ENCODE results near the gene RNF220. TPM values are rescaled to one million over a fixed set of nuclear protein-coding genes. Genes with fewer than 3 reads are reported as not detected.

RNF220 gene
- polyA plus RNA-seq, 1 donor from 2014 or later = 142 TPM

DNA sequence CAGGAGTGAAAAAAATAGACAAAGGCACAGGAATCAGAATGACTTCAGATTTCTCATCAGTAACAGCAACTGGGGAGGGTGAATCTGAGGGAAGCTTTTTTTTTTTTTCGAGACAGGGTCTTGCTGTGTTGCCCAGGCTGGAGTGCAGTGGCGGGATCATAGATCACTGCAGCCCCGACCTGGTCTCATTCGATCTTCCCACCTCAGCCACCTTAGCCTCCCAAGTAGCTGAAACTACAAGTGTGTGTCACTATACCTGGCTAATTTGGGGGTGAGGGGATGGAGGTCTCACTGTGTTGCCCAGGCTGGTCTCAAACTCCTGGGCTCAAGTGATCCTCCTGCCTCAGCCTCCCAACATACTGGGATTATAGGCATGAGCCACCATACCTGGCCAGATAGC is 280.2 kb downstream of the RNF220 start:
- no peak overlapping the region for H3K4me2 ChIP-seq (ENCODE audit: low read length)
- no peak overlapping the region for H2AFZ ChIP-seq (ENCODE audit: low read depth, low read length)
- H3K79me2 ChIP-seq (replicated peaks; ENCODE audit: insufficient read depth, low read length) = no peaks in the 10 kb centered on the region
- H3K27me3 ChIP-seq (ENCODE audit: insufficient read depth, low read depth, low read length) = no peaks in the 10 kb centered on the region
- no peak overlapping the region for H3K9ac ChIP-seq (ENCODE audit: low read length)
- H3K27ac ChIP-seq (ENCODE audit: low read length) = no peak overlapping the region
- H3F3A ChIP-seq (ENCODE audit: insufficient read depth, low read length, poor library complexity, severe bottlenecking) = no peaks in the 10 kb centered on the region
- no peaks in the 10 kb centered on the region for H3K9me2 ChIP-seq (ENCODE audit: insufficient read depth, low read length)
- H3K36me3 ChIP-seq (ENCODE audit: insufficient read depth, low read length) = no peaks in the 10 kb centered on the region
- TF ChIP-seq CTCF (IDR thresholded peaks at IDR 0.05; ENCODE audit: poor library complexity, severe bottlenecking) (no peak), SMC3 (conservative IDR thresholded peaks at IDR 0.05; ENCODE audit: poor library complexity) (no peak), EZH2 (IDR thresholded peaks at IDR 0.05; ENCODE audit: borderline replicate concordance, insufficient read depth, low read length, poor library complexity, severe bottlenecking) (no peak), RAD21 (conservative IDR thresholded peaks at IDR 0.05) (no peak), TAF1 (IDR thresholded peaks at IDR 0.05; ENCODE audit: low read depth) (no peak), MXI1 (conservative IDR thresholded peaks at IDR 0.05; ENCODE audit: poor library complexity, severe bottlenecking) (no peak), POLR2AphosphoS5 (IDR thresholded peaks at IDR 0.05) (no peak), EP300 (conservative IDR thresholded peaks at IDR 0.05; ENCODE audit: poor library complexity, severe bottlenecking) (no peak)
- TF ChIP-seq, protein P1, sequence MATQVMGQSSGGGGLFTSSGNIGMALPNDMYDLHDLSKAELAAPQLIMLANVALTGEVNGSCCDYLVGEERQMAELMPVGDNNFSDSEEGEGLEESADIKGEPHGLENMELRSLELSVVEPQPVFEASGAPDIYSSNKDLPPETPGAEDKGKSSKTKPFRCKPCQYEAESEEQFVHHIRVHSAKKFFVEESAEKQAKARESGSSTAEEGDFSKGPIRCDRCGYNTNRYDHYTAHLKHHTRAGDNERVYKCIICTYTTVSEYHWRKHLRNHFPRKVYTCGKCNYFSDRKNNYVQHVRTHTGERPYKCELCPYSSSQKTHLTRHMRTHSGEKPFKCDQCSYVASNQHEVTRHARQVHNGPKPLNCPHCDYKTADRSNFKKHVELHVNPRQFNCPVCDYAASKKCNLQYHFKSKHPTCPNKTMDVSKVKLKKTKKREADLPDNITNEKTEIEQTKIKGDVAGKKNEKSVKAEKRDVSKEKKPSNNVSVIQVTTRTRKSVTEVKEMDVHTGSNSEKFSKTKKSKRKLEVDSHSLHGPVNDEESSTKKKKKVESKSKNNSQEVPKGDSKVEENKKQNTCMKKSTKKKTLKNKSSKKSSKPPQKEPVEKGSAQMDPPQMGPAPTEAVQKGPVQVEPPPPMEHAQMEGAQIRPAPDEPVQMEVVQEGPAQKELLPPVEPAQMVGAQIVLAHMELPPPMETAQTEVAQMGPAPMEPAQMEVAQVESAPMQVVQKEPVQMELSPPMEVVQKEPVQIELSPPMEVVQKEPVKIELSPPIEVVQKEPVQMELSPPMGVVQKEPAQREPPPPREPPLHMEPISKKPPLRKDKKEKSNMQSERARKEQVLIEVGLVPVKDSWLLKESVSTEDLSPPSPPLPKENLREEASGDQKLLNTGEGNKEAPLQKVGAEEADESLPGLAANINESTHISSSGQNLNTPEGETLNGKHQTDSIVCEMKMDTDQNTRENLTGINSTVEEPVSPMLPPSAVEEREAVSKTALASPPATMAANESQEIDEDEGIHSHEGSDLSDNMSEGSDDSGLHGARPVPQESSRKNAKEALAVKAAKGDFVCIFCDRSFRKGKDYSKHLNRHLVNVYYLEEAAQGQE (IDR thresholded peaks at IDR 0.05; ENCODE audit: borderline replicate concordance) = no peak
- H3K4me3 ChIP-seq (ENCODE audit: low read length) = no peak overlapping the region
- no peaks in the 10 kb centered on the region for H4K20me1 ChIP-seq (ENCODE audit: insufficient read depth)
- H3K9me3 ChIP-seq (ENCODE audit: low read length) = no peaks in the 10 kb centered on the region

DNA sequence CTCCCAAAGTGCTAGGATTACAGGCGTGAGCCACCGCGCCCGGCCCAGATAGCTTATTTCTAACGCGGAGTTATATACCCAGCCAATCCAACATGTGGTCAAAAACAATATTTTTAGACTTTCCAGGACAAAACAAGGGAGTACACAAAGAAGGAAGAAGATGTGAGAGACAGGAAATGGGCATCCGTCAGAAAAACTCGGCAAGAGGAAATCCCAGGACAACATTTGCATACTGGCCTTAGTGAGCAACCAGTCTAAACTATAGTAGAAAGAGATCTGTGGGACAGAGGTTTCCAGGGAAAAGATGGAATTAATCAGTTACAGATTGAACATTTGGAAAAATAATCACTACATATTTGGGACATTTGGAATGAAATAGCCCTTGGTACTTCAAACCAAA is 280.8 kb downstream of the RNF220 start:
- no peak overlapping the region for H2AFZ ChIP-seq (ENCODE audit: low read depth, low read length)
- H3K27ac ChIP-seq (ENCODE audit: low read length) = no peak overlapping the region
- no peaks in the 10 kb centered on the region for H4K20me1 ChIP-seq (ENCODE audit: insufficient read depth)
- TF ChIP-seq EP300 (conservative IDR thresholded peaks at IDR 0.05; ENCODE audit: poor library complexity, severe bottlenecking) (no peak), CTCF (IDR thresholded peaks at IDR 0.05; ENCODE audit: poor library complexity, severe bottlenecking) (no peak), TAF1 (IDR thresholded peaks at IDR 0.05; ENCODE audit: low read depth) (no peak), MXI1 (conservative IDR thresholded peaks at IDR 0.05; ENCODE audit: poor library complexity, severe bottlenecking) (no peak), RAD21 (conservative IDR thresholded peaks at IDR 0.05) (no peak)
- H3K36me3 ChIP-seq (ENCODE audit: insufficient read depth, low read length) = no peaks in the 10 kb centered on the region
- no peaks in the 10 kb centered on the region for H3K27me3 ChIP-seq (ENCODE audit: insufficient read depth, low read depth, low read length)
- no peaks in the 10 kb centered on the region for H3K9me2 ChIP-seq (ENCODE audit: insufficient read depth, low read length)
- H3K4me2 ChIP-seq (ENCODE audit: low read length) = no peak overlapping the region
- no peaks in the 10 kb centered on the region for H3K79me2 ChIP-seq (replicated peaks; ENCODE audit: insufficient read depth, low read length)
- no peaks in the 10 kb centered on the region for H3F3A ChIP-seq (ENCODE audit: insufficient read depth, low read length, poor library complexity, severe bottlenecking)
- H3K9me3 ChIP-seq (ENCODE audit: low read length) = no peaks in the 10 kb centered on the region
- H3K4me3 ChIP-seq (ENCODE audit: low read length) = no peak overlapping the region
- no peak overlapping the region for H3K9ac ChIP-seq (ENCODE audit: low read length)
